K562 (cell line): ENCODE results near the gene SLC7A11. TPM values are rescaled to one million over a fixed set of nuclear protein-coding genes. Genes with fewer than 3 reads are reported as not detected.

Experiments
- BRF2 ChIP-seq: IDR thresholded peaks from 3 replicates; pipeline ENCODE4 v1.6.1; 2011; ENCODE audit warnings: borderline replicate concordance, mild to moderate bottlenecking; ENCODE audit not compliant: insufficient read length, insufficient read depth
- CTBP1 ChIP-seq: fragments of 450-650 bp; IDR thresholded peaks from 2 replicates; pipeline ENCODE4 v1.6.1; 2016; ENCODE audit warnings: borderline replicate concordance
- ELF2 ChIP-seq: fragments of 250-450 bp; sonication (Bioruptor Pico); IDR thresholded peaks from 2 replicates; pipeline ENCODE4 v1.5.0; 2021; ENCODE audit warnings: mild to moderate bottlenecking
- GTF2B ChIP-seq: IDR thresholded peaks from 2 replicates; pipeline ENCODE4 v1.6.1; 2011; ENCODE audit not compliant: insufficient read length; ENCODE audit errors: extremely low read depth
- MYC ChIP-seq, 2 experiments: fragments of 250-450 bp in 1 of 2; sonication (Bioruptor Pico) in 1 of 2; IDR thresholded peaks; 2 replicates each; pipeline versions ENCODE4 v1.5.1 to v1.6.1; 2012 to 2021; ENCODE audit warnings: low read depth in 2 of 2, borderline replicate concordance in 1 of 2, improper control_type of control experiment in 1 of 2, low read length in 1 of 2, mild to moderate bottlenecking in 1 of 2, moderate library complexity in 1 of 2
- PATZ1 ChIP-seq: fragments of 250-450 bp; sonication (Bioruptor Pico); IDR thresholded peaks from 2 replicates; pipeline ENCODE4 v1.5.0; 2020; ENCODE audit warnings: mild to moderate bottlenecking, borderline replicate concordance
- POLR2H ChIP-seq: IDR thresholded peaks from 2 replicates; pipeline ENCODE4 v1.6.1; 2016; ENCODE audit warnings: missing genetic modification characterization, low read depth, mild to moderate bottlenecking, control low read depth, missing compliant biosample characterization, moderate library complexity
- POU5F1 ChIP-seq: fragments of 150-350 bp; IDR thresholded peaks from 2 replicates; pipeline ENCODE4 v1.6.1; 2014; ENCODE audit warnings: borderline replicate concordance, low read length, low read depth, mild to moderate bottlenecking; ENCODE audit not compliant: partially characterized antibody
- PTRF ChIP-seq: fragments of 450-650 bp; IDR thresholded peaks from 2 replicates; pipeline ENCODE4 v1.6.1; 2016; ENCODE audit warnings: mild to moderate bottlenecking, missing genetic modification characterization, missing compliant biosample characterization
- RERE ChIP-seq: sonication (generic); formaldehyde crosslinking; IDR thresholded peaks from 2 replicates; pipeline ENCODE4 v1.8.0; 2023; ENCODE audit warnings: missing genetic modification reagents, mild to moderate bottlenecking, borderline replicate concordance
- SREBF2 ChIP-seq: sonication (generic); formaldehyde crosslinking; IDR thresholded peaks from 2 replicates; pipeline ENCODE4 v1.4.0; 2020; ENCODE audit warnings: mild to moderate bottlenecking, missing genetic modification reagents
- U2AF2 ChIP-seq: fragments of 200-400 bp; formaldehyde crosslinking; optimal IDR thresholded peaks from 2 replicates; pipeline ENCODE3; 2017; ENCODE audit warnings: low read depth, mild to moderate bottlenecking, low read length
- ZBTB33 ChIP-seq: sonication (generic); formaldehyde crosslinking; IDR thresholded peaks from 2 replicates; pipeline ENCODE4 v1.8.1; 2023; ENCODE audit warnings: mild to moderate bottlenecking, missing genetic modification reagents
- polyA plus RNA-seq, 8 experiments: library from polyadenylated mRNA; depleted of rRNA in 4 of 8; stranded (reverse) in 5 of 8; unstranded in 3 of 8; fragments of >200 nt; fragmentation: Nextera tagmentation in 2 of 8; fragmentation: Illumina TruSeq in 1 of 8; extraction: Ambion mirVana in 2 of 8; extraction: Trizol in 1 of 8; gene quantifications; 2 replicates each; pipeline versions ENCODE4 v1.2.1 to v1.2.3, GENCODE V29; 2011 to 2014; ENCODE audit warnings: inconsistent platforms in 1 of 8, missing spikeins in 1 of 8
- total RNA-seq, 7 experiments: library from RNA; depleted of rRNA in 6 of 7; stranded (reverse); fragments of >200 nt in 6 of 7; fragmentation: Illumina TruSeq in 2 of 7; extraction: Trizol in 2 of 7; gene quantifications; 2 replicates each; pipeline versions ENCODE4 v1.2.1 to v1.2.3, GENCODE V29; 2011 to 2021; ENCODE audit warnings: low replicate concordance in 1 of 7

SLC7A11 gene
- total and polyA plus RNA-seq, 9 of the 15 experiments (the other 6 are each of a cell fraction or from before 2014, with no cell fraction given), result 4.5 to 26.1 (median 13.5) TPM

GRCh38 chr4:138242076-138242833, at the start of gene SLC7A11 (continued):
- TF ChIP-seq SREBF2 (CRISPR knock-in tag) (no peak), BRF2 (no peak), PATZ1 (CRISPR knock-in tag) (no peak), GTF2B (peak; percentile 62), PTRF (tag) (no peak), ELF2 (no peak), RERE (no peak), POU5F1 (no peak), CTBP1 (peak; percentile 79; the same call in 1 of the 2 replicates), U2AF2 (no peak), ZBTB33 (CRISPR knock-in tag) (peak; percentile 4; the same call in 1 of the 2 replicates), MYC (IDR thresholded peaks at IDR 0.05; ENCODE audit: low read depth, low read length) (peak; percentile 95), MYC (CRISPR knock-in tag; IDR thresholded peaks at IDR 0.05; ENCODE audit: borderline replicate concordance, low read depth) (peak; percentile 58; the same call in 1 of the 2 replicates), POLR2H (tag) (peak; percentile 93)
